Central memory CD8-positive, alpha-beta T cell (primary cell): ENCODE data around the gene STOX1.
"Not testable (repeated sequence)": the region's sequence is repeated elsewhere in the genome, so short reads cannot be mapped to it uniquely, and the experiment has no call there.

Experiments used
- ATAC-seq: fragments of 150-1000 bp; cut with Tn5 transposase; replicated peaks from 2 replicates; pipeline ENCODE4 v1.10.0; 2022; ENCODE audit warnings: mild to moderate bottlenecking, moderate FRiP score, moderate number of reproducible peaks; ENCODE audit not compliant: poor library complexity, severe bottlenecking; ENCODE audit errors: extremely low read depth
- DNase-seq, 2 donors: peaks; one replicate each; pipeline ENCODE4 v3.0.0; 2021; ENCODE audit warnings: low spot score in 2 of 2
- H3K27ac Mint-ChIP-seq: one replicate; pipeline ENCODE4 v1.8.0; 2022; ENCODE audit warnings: low read depth, mild to moderate bottlenecking, moderate library complexity, mixed read lengths
- H3K27me3 Mint-ChIP-seq: one replicate; pipeline ENCODE4 v1.8.0; 2022; ENCODE audit warnings: mixed read lengths
- H3K36me3 Mint-ChIP-seq: one replicate; pipeline ENCODE4 v1.8.0; 2022; ENCODE audit warnings: mild to moderate bottlenecking, moderate library complexity, mixed read lengths; ENCODE audit not compliant: insufficient read depth
- H3K4me1 Mint-ChIP-seq: one replicate; pipeline ENCODE4 v1.8.0; 2022; ENCODE audit warnings: mixed read lengths
- H3K4me3 Mint-ChIP-seq: one replicate; pipeline ENCODE4 v1.8.0; 2022; ENCODE audit warnings: mild to moderate bottlenecking, moderate library complexity, mixed read lengths
- H3K9me3 Mint-ChIP-seq: one replicate; pipeline ENCODE4 v1.8.0; 2022; ENCODE audit warnings: mixed read lengths

Gene STOX1

DNA sequence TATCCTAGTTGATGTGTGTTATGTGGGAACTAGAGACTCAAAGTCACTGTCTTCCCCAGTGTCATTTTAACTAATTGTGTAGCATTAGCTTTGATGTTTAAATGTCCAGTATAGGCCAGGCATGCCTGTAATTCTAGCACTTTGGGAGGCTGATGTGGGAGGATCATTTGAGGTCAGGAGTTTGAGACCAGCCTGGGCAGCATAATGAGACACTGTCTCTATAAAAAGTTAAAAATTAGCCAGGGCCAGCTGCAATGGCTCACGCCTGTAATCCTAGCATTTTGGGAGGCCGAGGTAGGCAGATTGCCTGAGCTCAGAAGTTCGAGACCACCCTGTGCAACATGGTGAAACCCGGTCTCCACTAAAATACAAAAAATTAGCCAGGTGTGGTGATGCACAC is 98.2 kb downstream of the STOX1 start:
- Mint-ChIP-seq H3K36me3 (peaks cover 43% of the 10 kb centered on the region), H3K4me3 (no peak overlapping the region), H3K27me3 (no peaks in the 10 kb centered on the region), H3K27ac (no peak overlapping the region), H3K9me3 (no peaks in the 10 kb centered on the region), H3K4me1 (peaks cover 9% of the 10 kb centered on the region)
- ATAC-seq (no peak), DNase-seq (no peak)

DNA sequence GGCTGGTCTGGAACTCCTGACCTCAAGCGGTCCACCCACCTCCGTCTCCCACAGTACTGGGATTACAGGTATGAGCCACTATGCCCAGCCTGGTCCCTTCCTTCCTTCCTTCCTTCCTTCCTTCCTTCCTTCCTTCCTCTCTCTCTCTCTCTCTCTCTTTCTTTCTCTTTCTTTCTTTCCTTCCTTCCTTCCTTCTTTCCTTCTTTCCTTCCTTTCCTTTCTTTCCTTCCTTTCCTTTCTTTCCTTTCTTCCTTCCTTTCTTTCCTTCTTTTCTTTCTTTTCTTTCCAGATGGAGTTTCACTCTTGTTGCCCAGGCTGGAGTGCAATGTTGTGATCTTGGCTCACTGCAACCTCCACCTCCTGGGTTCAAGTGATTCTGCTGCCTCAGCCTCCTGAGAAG is 101.8 kb downstream of the STOX1 start:
- Mint-ChIP-seq H3K36me3 (peaks cover 32% of the 10 kb centered on the region), H3K27ac (peak overlapping the region; percentile 54), H3K4me1 (peaks cover 14% of the 10 kb centered on the region)
- not testable (repeated sequence) for DNase-seq, H3K9me3 Mint-ChIP-seq, H3K27me3 Mint-ChIP-seq, H3K4me3 Mint-ChIP-seq, ATAC-seq

DNA sequence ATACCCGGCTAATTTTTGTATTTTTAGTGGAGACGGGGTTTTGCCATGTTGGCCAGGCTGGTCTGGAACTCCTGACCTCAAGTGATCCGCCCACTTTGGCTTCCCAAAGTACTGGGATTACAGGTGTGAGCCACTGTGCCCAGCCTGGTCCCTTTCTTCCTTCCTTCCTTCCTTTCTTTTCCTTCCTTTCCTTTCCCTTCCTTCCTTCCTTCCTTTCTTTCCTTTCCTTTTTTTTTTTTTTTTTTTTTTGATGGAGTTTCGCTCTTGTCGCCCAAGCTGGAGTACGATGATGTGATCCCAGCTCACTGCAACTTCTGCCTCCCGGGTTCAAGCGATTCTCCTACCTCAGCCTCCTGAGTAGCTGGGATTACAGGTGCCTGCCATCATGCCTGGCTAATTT is 102.6 kb downstream of the STOX1 start:
- H3K4me3 Mint-ChIP-seq, DNase-seq, ATAC-seq, H3K9me3 Mint-ChIP-seq, H3K27me3 Mint-ChIP-seq, H3K4me1 Mint-ChIP-seq: not testable (repeated sequence)
- Mint-ChIP-seq H3K27ac (peak overlapping the region; percentile 65), H3K36me3 (peaks cover 30% of the 10 kb centered on the region)

DNA sequence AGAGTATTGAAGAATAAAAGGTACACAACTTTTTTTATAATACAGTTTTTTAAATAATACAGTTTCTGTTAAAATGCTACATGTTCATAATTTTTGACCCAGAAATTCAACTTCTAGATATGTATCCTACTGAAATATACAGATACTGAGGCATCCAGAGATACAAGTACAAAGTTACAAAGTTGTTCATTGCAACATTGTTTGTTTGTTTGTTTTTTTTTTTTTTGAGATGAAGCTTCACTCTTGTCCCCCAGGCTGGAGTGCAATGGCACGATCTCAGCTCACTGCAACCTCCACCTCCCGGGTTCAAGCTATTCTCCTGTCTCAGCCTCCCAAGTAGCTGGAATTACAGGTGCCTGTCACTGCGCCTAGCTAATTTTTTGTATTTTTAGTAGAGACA is 105.5 kb downstream of the STOX1 start:
- not testable (repeated sequence) for H3K9me3 Mint-ChIP-seq, H3K4me3 Mint-ChIP-seq, ATAC-seq, DNase-seq, H3K27me3 Mint-ChIP-seq, H3K27ac Mint-ChIP-seq
- peaks cover 12% of the 10 kb centered on the region for H3K4me1 Mint-ChIP-seq
- peaks cover 44% of the 10 kb centered on the region for H3K36me3 Mint-ChIP-seq

DNA sequence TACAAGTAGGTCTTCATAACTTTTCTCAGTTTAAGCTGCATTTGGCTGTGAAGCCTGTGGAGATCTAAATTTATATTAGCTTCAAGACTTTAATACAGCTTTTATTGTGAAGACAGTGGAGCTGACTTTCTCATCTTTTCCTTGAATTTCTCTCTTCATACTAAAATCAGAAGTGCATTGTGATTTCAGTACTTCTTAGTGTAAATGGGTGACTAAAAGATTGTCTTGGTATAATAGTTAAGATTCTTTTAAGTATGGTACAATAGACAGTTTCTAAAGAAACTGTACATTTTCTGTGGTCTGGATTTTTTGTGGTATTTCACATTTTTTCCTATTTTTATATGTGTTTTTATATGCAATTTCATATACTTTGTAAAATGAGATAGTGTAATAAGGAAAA is 107.7 kb downstream of the STOX1 start:
- no peak for ATAC-seq

DNA sequence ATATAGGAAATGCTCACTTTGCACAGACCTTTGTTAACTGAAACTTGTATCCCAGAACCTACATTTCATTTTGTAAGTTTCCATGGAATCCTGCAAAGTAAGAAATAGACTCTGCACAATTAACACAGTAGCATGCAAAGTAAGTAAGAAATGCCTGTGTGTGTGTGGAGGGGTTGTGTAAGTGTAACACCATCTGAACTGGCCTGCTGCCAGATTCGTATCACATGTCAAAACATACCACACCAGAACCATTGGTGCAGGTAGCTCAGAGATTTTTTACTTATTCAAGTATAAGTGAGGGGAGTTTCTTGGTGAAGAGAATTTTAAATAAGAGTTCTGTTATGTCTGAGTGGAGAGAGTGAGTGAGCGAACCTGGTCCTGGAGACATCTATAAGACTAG is 110.8 kb downstream of the STOX1 start:
- H3K4me3 Mint-ChIP-seq, result no peak overlapping the region
- H3K9me3 Mint-ChIP-seq, result no peaks in the 10 kb centered on the region
- DNase-seq, result no peak
- H3K27ac Mint-ChIP-seq, result peak overlapping the region; percentile 1
- ATAC-seq, result no peak
- peaks cover 47% of the 10 kb centered on the region for H3K36me3 Mint-ChIP-seq
- H3K4me1 Mint-ChIP-seq, result peaks cover 6% of the 10 kb centered on the region
- no peaks in the 10 kb centered on the region for H3K27me3 Mint-ChIP-seq

More for the DNA sequence above, 107.7 kb downstream of the STOX1 start:
- Mint-ChIP-seq H3K36me3 (peaks cover 52% of the 10 kb centered on the region), H3K4me3 (no peak overlapping the region), H3K27me3 (no peaks in the 10 kb centered on the region), H3K4me1 (peaks cover 12% of the 10 kb centered on the region), H3K27ac (no peak overlapping the region), H3K9me3 (no peaks in the 10 kb centered on the region)
- DNase-seq, result no peak

DNA sequence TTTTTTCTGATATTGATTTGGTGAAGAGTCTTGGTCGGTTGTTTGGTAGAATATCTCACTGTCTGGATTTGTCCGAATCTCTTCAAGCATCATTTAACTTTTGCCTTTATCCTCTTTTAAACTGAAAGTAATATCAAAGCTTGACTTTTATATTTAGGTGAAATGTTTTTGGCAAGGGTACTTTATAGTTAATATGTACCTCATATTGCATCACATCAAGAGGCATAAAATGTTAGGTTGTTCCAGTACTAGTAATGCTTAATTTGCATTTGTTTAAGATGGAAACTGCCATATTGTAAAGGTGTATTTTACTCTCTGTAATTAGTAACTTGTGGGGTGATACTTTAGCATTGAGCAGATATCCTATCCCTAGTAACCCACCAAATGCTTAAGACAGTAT is 111.6 kb downstream of the STOX1 start:
- no peak overlapping the region for H3K4me3 Mint-ChIP-seq
- H3K27ac Mint-ChIP-seq, result peak overlapping the region; percentile 1
- H3K27me3 Mint-ChIP-seq, result no peaks in the 10 kb centered on the region
- H3K9me3 Mint-ChIP-seq, result no peaks in the 10 kb centered on the region
- DNase-seq, result no peak
- ATAC-seq, result no peak
- peaks cover 6% of the 10 kb centered on the region for H3K4me1 Mint-ChIP-seq
- H3K36me3 Mint-ChIP-seq, result peaks cover 47% of the 10 kb centered on the region

DNA sequence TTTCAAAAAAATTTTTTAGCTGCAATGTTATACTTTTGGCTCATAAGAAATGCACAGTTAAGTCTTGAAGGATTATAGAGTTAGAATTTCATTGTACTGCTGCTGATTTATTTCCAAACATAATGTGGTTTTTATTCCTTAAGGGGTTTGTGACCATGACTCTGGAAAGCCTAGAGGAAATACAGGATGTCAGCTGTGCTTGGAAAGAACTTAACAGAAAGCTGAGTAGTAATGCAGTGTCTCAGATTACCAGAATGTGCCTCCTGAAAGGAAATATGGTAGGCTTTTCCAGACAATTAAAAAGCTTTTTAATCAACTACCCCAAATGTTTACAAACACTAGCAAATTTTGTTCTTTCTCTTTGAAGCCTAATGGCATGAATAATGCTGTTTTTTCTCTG is 113.6 kb downstream of the STOX1 start:
- H3K36me3 Mint-ChIP-seq, result peaks cover 47% of the 10 kb centered on the region
- H3K27ac Mint-ChIP-seq, ATAC-seq, H3K27me3 Mint-ChIP-seq, H3K4me3 Mint-ChIP-seq, H3K9me3 Mint-ChIP-seq, DNase-seq, H3K4me1 Mint-ChIP-seq: not testable (repeated sequence)
